B cell (primary cell): ENCODE data around the gene ZNF148. TPM values are rescaled to one million over a fixed set of nuclear protein-coding genes. Genes with fewer than 3 reads are reported as not detected.

ENCODE experiments used
- ATAC-seq: fragments of 200-7000 bp; cut with Tn5 transposase; one replicate; pipeline ENCODE4 v1.10.0; 2021; ENCODE audit warnings: low read depth, mild to moderate bottlenecking, moderate number of reproducible peaks, moderate library complexity
- CTCF ChIA-PET: fragments of 350-600 bp; sonication (Branson Sonifier 250); formaldehyde crosslinking; loops from one replicate; lab custom pipeline; 2021; ENCODE audit warnings: antibody characterized with exemption, inconsistent platforms; lab: Charles Lee
- POLR2A ChIA-PET: fragments of 350-600 bp; sonication (Branson Sonifier 250); formaldehyde crosslinking; loops from one replicate; lab custom pipeline; 2021; ENCODE audit warnings: antibody characterized with exemption; lab: Charles Lee
- DNase-seq: peaks from one replicate; pipeline ENCODE4 v3.0.0; 2013
- H2AFZ ChIP-seq: 2 replicates; pipeline ENCODE4 v1.6.1; 2012; ENCODE audit warnings: mild to moderate bottlenecking, low read depth, low read length; ENCODE audit not compliant: insufficient read depth, poor library complexity, severe bottlenecking
- H3K27ac ChIP-seq, 2 donors: 1 replicate in 1 of 2; 2 replicates in 1 of 2; pipeline ENCODE4 v1.5.1; 2012 to 2013; ENCODE audit warnings: low read length in 2 of 2, mild to moderate bottlenecking in 2 of 2, moderate library complexity in 1 of 2
- H3K27me3 ChIP-seq, 4 experiments: fragments of 200-600 bp in 1 of 4; sonication (generic) in 1 of 4; replicated peaks in 1 of 4; 1 replicate in 2 of 4; 2 replicates in 2 of 4; pipeline versions ENCODE4 v1.6.1 to v1.7.0; 2013 to 2016; ENCODE audit warnings: low read length in 3 of 4, mild to moderate bottlenecking in 2 of 4, mixed read lengths in 1 of 4, moderate library complexity in 1 of 4; ENCODE audit not compliant: insufficient read depth in 4 of 4, control insufficient read depth in 3 of 4; ENCODE audit errors: control extremely low read depth in 1 of 4
- H3K36me3 ChIP-seq, 2 experiments: replicated peaks in 1 of 2; 1 replicate in 1 of 2; 2 replicates in 1 of 2; pipeline versions ENCODE4 v1.6.1 to v1.7.1; 2013; ENCODE audit warnings: low read length in 1 of 2; ENCODE audit not compliant: insufficient read depth in 2 of 2, control insufficient read depth in 1 of 2; ENCODE audit errors: control extremely low read depth in 1 of 2, extremely low read depth in 1 of 2
- H3K4me1 ChIP-seq, 2 donors: fragments of 200-600 bp in 1 of 2; sonication (generic) in 1 of 2; 1 replicate in 1 of 2; 2 replicates in 1 of 2; pipeline versions ENCODE4 v1.5.1 to v1.6.1; 2013 to 2017; ENCODE audit warnings: low read length in 2 of 2; ENCODE audit not compliant: control insufficient read depth in 2 of 2, insufficient read depth in 2 of 2
- H3K4me2 ChIP-seq: replicated peaks from 2 replicates; pipeline ENCODE3; 2012; ENCODE audit warnings: mild to moderate bottlenecking, low read depth, low read length; ENCODE audit not compliant: poor library complexity, severe bottlenecking
- H3K4me3 ChIP-seq, 5 experiments: fragments of 200-600 bp in 1 of 5; sonication (generic) in 1 of 5; 1 replicate in 3 of 5; 2 replicates in 2 of 5; pipeline versions ENCODE4 v1.5.1 to v1.7.0; 2011 to 2016; ENCODE audit warnings: low read length in 4 of 5, mild to moderate bottlenecking in 4 of 5, low read depth in 2 of 5, control low read depth in 1 of 5, moderate library complexity in 1 of 5; ENCODE audit not compliant: insufficient read depth in 1 of 5; ENCODE audit errors: control extremely low read depth in 1 of 5, extremely low read depth in 1 of 5
- H3K79me2 ChIP-seq: fragments of 200-600 bp; sonication (generic); one replicate; pipeline ENCODE4 v1.6.0; 2016; ENCODE audit warnings: low read length; ENCODE audit not compliant: control insufficient read depth, insufficient read depth
- H3K9ac ChIP-seq: fragments of 200-600 bp; sonication (generic); 2 replicates; pipeline ENCODE4 v1.6.1; 2017; ENCODE audit warnings: mild to moderate bottlenecking, low read length, moderate library complexity
- H3K9me3 ChIP-seq, 3 donors: one replicate each; pipeline versions ENCODE4 v1.6.1 to v1.7.1; 2013; ENCODE audit warnings: low read length in 2 of 3; ENCODE audit not compliant: control insufficient read depth in 2 of 3, insufficient read depth in 1 of 3; ENCODE audit errors: control extremely low read depth in 1 of 3
- H4K20me1 ChIP-seq: 2 replicates; pipeline ENCODE4 v1.6.0; 2012; ENCODE audit warnings: mild to moderate bottlenecking, low read length; ENCODE audit not compliant: insufficient read depth, control insufficient read depth, poor library complexity, severe bottlenecking
- H3K27ac Mint-ChIP-seq: one replicate; pipeline ENCODE4 v1.8.0; 2021; ENCODE audit warnings: mixed read lengths
- H3K27me3 Mint-ChIP-seq: one replicate; pipeline ENCODE4 v1.8.0; 2021; ENCODE audit warnings: mixed read lengths
- H3K4me1 Mint-ChIP-seq: one replicate; pipeline ENCODE4 v1.8.0; 2021; ENCODE audit warnings: mixed read lengths
- H3K4me3 Mint-ChIP-seq: one replicate; pipeline ENCODE4 v1.8.0; 2021; ENCODE audit warnings: mixed read lengths
- H3K9me3 Mint-ChIP-seq: one replicate; pipeline ENCODE4 v1.8.0; 2022; ENCODE audit warnings: mixed read lengths; ENCODE audit not compliant: insufficient read depth
- EZH2 ChIP-seq: IDR thresholded peaks from 2 replicates; pipeline ENCODE4 v1.6.1; 2012; ENCODE audit warnings: borderline replicate concordance, low read depth, mild to moderate bottlenecking, moderate library complexity, low read length; ENCODE audit not compliant: insufficient read depth, poor library complexity, severe bottlenecking
- WGBS: methylation state at CpG from one replicate; pipeline ENCODE4 v1.1.5; 2013; ENCODE audit warnings: missing lambda C conversion rate; ENCODE audit not compliant: insufficient coverage; 5-methylcytosine and 5-hydroxymethylcytosine counted together
- intact Hi-C: fragments of 100-400 bp; cut with micrococcal nuclease; formaldehyde crosslinking; loops from one replicate; pipeline ENCODE4 v1.10.0; 2022
- polyA plus RNA-seq: library from polyadenylated mRNA; depleted of rRNA; stranded (reverse); fragments of >200 nt; gene quantifications from 2 replicates; pipeline ENCODE4 v1.2.3, GENCODE V29; 2012
- total RNA-seq, 2 donors: library from RNA; stranded (reverse); fragments of 120-200 nt in 1 of 2; gene quantifications; 1 replicate in 1 of 2; 2 replicates in 1 of 2; pipeline versions ENCODE4 v1.2.3 to v1.2.4, GENCODE V29; 2013 to 2022
- TF ChIP-seq, protein P1 (sequence below): fragments of 200-600 bp; IDR thresholded peaks from one replicate; pipeline ENCODE4 v1.8.0; 2022; ENCODE audit warnings: antibody characterized with exemption, mild to moderate bottlenecking

The ZNF148 gene
- total and polyA plus RNA-seq, 2 donors (not counting 1 experiment from before 2014, with no cell fraction given), result 8.1 to 71.5 TPM

DNA sequence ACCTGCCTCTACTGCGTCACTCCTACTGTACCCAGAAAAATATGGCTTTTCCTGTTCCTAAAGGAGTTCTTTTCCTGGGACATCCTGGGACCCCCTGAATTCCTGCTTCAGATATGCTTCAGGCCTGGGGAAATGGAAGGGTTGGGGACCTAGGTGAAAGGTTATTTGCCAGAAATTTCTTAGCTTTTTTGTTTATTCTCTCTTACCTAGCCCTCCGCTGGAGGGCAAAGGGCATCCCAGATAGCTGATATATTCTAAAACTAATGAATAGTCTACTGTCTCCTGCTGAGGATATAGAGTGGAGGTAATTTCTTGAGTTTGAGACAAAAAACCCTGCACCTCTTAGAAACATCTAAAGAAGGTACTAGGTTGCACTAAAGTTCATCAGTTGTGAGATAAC is 3.6 kb upstream of the ZNF148 start:
- POLR2A ChIA-PET, result interaction anchor here (0.5 kb wide), 1 partner anchor 141 kb away, joined by 4 read pairs; the partner anchor contains the start of gene SNX4
- no peaks in the 10 kb centered on the region for H3K27me3 ChIP-seq
- Mint-ChIP-seq H3K4me1 (peaks cover 21% of the 10 kb centered on the region), H3K4me3 (no peak overlapping the region), H3K9me3 (no peaks in the 10 kb centered on the region), H3K27me3 (peaks cover 9% of the 10 kb centered on the region), H3K27ac (no peak overlapping the region)
- H3K4me1 ChIP-seq, result peaks cover 16 to 18% of the 10 kb centered on the region in 2 donors
- no peak overlapping the region for H3K4me3 ChIP-seq
- no peaks in the 10 kb centered on the region for H3K9me3 ChIP-seq
- no peak overlapping the region for H3K9ac ChIP-seq
- TF ChIP-seq, protein P1, sequence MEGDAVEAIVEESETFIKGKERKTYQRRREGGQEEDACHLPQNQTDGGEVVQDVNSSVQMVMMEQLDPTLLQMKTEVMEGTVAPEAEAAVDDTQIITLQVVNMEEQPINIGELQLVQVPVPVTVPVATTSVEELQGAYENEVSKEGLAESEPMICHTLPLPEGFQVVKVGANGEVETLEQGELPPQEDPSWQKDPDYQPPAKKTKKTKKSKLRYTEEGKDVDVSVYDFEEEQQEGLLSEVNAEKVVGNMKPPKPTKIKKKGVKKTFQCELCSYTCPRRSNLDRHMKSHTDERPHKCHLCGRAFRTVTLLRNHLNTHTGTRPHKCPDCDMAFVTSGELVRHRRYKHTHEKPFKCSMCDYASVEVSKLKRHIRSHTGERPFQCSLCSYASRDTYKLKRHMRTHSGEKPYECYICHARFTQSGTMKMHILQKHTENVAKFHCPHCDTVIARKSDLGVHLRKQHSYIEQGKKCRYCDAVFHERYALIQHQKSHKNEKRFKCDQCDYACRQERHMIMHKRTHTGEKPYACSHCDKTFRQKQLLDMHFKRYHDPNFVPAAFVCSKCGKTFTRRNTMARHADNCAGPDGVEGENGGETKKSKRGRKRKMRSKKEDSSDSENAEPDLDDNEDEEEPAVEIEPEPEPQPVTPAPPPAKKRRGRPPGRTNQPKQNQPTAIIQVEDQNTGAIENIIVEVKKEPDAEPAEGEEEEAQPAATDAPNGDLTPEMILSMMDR, result no peak
- TF ChIP-seq EZH2, result no peak
- intact Hi-C loops, result loop anchor here (5.0 to 10.0 kb wide), 2 partner anchors 236 to 536 kb away; no protein-coding TSS in a partner anchor
- no peak overlapping the region for H3K4me2 ChIP-seq
- H3K27ac ChIP-seq, result no peak overlapping the region
- peaks cover 3% of the 10 kb centered on the region for H4K20me1 ChIP-seq
- WGBS, result 100% methylated on average over 1 of the region's 2 CpGs
- DNase-seq (no peak), ATAC-seq (no peak)
- CTCF ChIA-PET, result no interaction called here
- peaks cover 32% of the 10 kb centered on the region for H3K79me2 ChIP-seq
- H3K36me3 ChIP-seq, result no peaks in the 10 kb centered on the region
- H2AFZ ChIP-seq, result no peak overlapping the region

- peak overlapping the region; percentile 85 for H3K9ac ChIP-seq
- no peak for DNase-seq
- H4K20me1 ChIP-seq, result peaks cover 5% of the 10 kb centered on the region
- no peaks in the 10 kb centered on the region for H3K36me3 ChIP-seq
- no CpG with 5 or more reads among the region's 10 CpGs for WGBS
- peaks cover 33% of the 10 kb centered on the region for H3K4me1 Mint-ChIP-seq
- H3K79me2 ChIP-seq, result peaks cover 58% of the 10 kb centered on the region
- POLR2A ChIA-PET, result interaction anchor here (1.6 kb wide), 1 partner anchor 19 kb away, joined by 4 read pairs; no protein-coding TSS in a partner anchor
- H3K9me3 Mint-ChIP-seq, result no peaks in the 10 kb centered on the region
- H3K4me3 Mint-ChIP-seq, result peak overlapping the region; percentile 97
- intact Hi-C loops, result loop anchor here (1.0 to 10.0 kb wide), 8 partner anchors 19 to 1791 kb away; partner anchors contain the start of genes HACD2, HEG1, OSBPL11 and SNX4
- no peaks in the 10 kb centered on the region for H3K27me3 ChIP-seq
- H2AFZ ChIP-seq, result peak overlapping the region; percentile 95
- peaks cover 19 to 23% of the 10 kb centered on the region in 2 donors for H3K4me1 ChIP-seq
- ATAC-seq, result no peak
- H3K4me2 ChIP-seq, result peak overlapping the region; percentile 95
- H3K4me3 ChIP-seq, result peak overlapping the region; percentile 72 to 99 (median 96)
- peak overlapping the region; percentile 83 to 97 for H3K27ac ChIP-seq
- H3K27me3 Mint-ChIP-seq, result no peaks in the 10 kb centered on the region
- TF ChIP-seq, protein P1, result no peak
- no peak for TF ChIP-seq EZH2
- peak overlapping the region; percentile 96 for H3K27ac Mint-ChIP-seq
- H3K9me3 ChIP-seq, result no peaks in the 10 kb centered on the region
- CTCF ChIA-PET, result interaction anchor here (0.8 kb wide), 1 partner anchor 209 kb away, joined by 4 read pairs; no protein-coding TSS in a partner anchor
Measured at GRCh38 chr3:125375950-125376679, 990 bp upstream of the ZNF148 start.
